GM19372 (cell line): Measurements from ENCODE around the gene HMCN1.
"Not testable (repeated sequence)": the region's sequence is repeated elsewhere in the genome, so short reads cannot be mapped to it uniquely, and the experiment has no call there.

ENCODE experiments used
- ATAC-seq: cut with Tn5 transposase; IDR thresholded peaks from one replicate; pipeline ENCODE4 v1.9.1; 2021; ENCODE audit warnings: mild to moderate bottlenecking, low read depth, moderate library complexity; ENCODE audit not compliant: unreplicated experiment

HMCN1 gene

GRCh38 chr1:185735701-185736064, 1.5 kb downstream of the HMCN1 start:
- no peak for ATAC-seq

- ATAC-seq, result no peak
Measured at GRCh38 chr1:185739967-185740366, 5.8 kb downstream of the HMCN1 start.

GRCh38 chr1:185741551-185741950, 7.4 kb downstream of the HMCN1 start:
- no peak for ATAC-seq

GRCh38 chr1:185742403-185742802, 8.2 kb downstream of the HMCN1 start:
- no peak for ATAC-seq

- ATAC-seq, result no peak
Measured at GRCh38 chr1:185745165-185745564, 11.0 kb downstream of the HMCN1 start.

- ATAC-seq, result no peak
Measured at GRCh38 chr1:185759061-185759460, 24.9 kb downstream of the HMCN1 start.

GRCh38 chr1:185761841-185762240, 27.6 kb downstream of the HMCN1 start:
- ATAC-seq, result no peak

- no peak for ATAC-seq
Measured at GRCh38 chr1:185767508-185768120, 33.4 kb downstream of the HMCN1 start.

- no peak for ATAC-seq
Measured at GRCh38 chr1:185768371-185768770, 34.2 kb downstream of the HMCN1 start.

GRCh38 chr1:185769136-185769535, 34.9 kb downstream of the HMCN1 start:
- ATAC-seq, result no peak

GRCh38 chr1:185774394-185774793, 40.2 kb downstream of the HMCN1 start:
- no peak for ATAC-seq

- no peak for ATAC-seq
Measured at GRCh38 chr1:185775501-185775900, 41.3 kb downstream of the HMCN1 start.

- no peak for ATAC-seq
Measured at GRCh38 chr1:185776522-185776921, 42.3 kb downstream of the HMCN1 start.

- ATAC-seq, result not testable (repeated sequence)
Measured at GRCh38 chr1:185783860-185784259, 49.7 kb downstream of the HMCN1 start.

GRCh38 chr1:185785586-185785985, 51.4 kb downstream of the HMCN1 start:
- ATAC-seq, result no peak

- no peak for ATAC-seq
Measured at GRCh38 chr1:185786524-185786923, 52.3 kb downstream of the HMCN1 start.

- ATAC-seq, result no peak
Measured at GRCh38 chr1:185787238-185787637, 53.0 kb downstream of the HMCN1 start.

GRCh38 chr1:185788386-185788785, 54.2 kb downstream of the HMCN1 start:
- ATAC-seq, result no peak

GRCh38 chr1:185789501-185790193, 55.5 kb downstream of the HMCN1 start:
- ATAC-seq, result no peak

GRCh38 chr1:185790194-185790735, 56.1 kb downstream of the HMCN1 start:
- ATAC-seq, result no peak

- no peak for ATAC-seq
Measured at GRCh38 chr1:185792040-185792439, 57.8 kb downstream of the HMCN1 start.

GRCh38 chr1:185794495-185794894, 60.3 kb downstream of the HMCN1 start:
- not testable (repeated sequence) for ATAC-seq
